ENCODE data around the gene WDR38.

DNA sequence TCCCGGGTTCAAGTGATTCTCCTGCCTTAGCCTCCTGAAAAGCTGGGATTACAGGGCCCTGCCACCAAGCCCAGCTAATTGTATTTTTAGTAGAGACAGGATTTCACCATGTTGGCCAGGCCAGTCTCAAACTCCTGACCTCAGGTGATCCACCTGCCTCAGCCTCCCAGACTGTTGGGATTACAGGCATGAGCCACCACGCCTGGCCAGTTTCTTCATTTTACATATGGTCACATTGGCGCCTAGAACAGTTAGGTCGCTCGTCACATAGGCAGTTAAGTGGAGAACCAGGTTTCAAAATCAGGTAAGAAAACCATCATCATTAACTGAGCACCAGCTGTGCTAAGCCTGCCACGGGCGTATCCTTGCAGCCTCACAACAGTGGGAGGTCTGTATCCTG is 40.2 kb upstream of the WDR38 start:
- TF ChIP-seq, protein P1, sequence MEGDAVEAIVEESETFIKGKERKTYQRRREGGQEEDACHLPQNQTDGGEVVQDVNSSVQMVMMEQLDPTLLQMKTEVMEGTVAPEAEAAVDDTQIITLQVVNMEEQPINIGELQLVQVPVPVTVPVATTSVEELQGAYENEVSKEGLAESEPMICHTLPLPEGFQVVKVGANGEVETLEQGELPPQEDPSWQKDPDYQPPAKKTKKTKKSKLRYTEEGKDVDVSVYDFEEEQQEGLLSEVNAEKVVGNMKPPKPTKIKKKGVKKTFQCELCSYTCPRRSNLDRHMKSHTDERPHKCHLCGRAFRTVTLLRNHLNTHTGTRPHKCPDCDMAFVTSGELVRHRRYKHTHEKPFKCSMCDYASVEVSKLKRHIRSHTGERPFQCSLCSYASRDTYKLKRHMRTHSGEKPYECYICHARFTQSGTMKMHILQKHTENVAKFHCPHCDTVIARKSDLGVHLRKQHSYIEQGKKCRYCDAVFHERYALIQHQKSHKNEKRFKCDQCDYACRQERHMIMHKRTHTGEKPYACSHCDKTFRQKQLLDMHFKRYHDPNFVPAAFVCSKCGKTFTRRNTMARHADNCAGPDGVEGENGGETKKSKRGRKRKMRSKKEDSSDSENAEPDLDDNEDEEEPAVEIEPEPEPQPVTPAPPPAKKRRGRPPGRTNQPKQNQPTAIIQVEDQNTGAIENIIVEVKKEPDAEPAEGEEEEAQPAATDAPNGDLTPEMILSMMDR (conservative IDR thresholded peaks at IDR 0.05 in 1 of 2, IDR thresholded peaks at IDR 0.05 in 1 of 2; ENCODE audit: low read depth in 1 of 2, low read length in 2 of 2) = no peak
- no peak for TF ChIP-seq EZH2 (IDR thresholded peaks at IDR 0.05; ENCODE audit: low read length, missing control alignments)
